ENCODE measurements around the gene MTF2.

The MTF2 gene

DNA sequence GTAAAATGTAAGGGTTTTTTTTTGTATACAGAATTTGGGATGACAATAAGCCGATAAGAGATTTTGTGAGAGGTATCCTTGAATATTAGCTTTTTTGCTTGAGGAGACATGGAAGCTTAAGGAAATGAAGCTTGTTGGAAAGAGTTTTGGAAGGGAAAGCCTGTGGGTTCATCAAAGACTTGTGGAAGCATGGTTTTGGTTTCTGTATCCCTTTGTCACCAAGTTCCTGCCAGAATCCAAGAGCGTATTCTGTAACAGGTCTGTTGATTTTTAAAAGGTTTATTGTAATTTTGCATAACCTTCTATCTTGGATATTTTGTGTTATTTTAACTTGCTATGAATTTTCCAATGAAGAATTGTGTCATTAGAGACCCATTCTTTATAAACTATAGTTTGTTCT, 63.1 kb downstream of the MTF2 start:
- no peak for DNase-seq (ENCODE audit: low read depth, low spot score)
- in situ Hi-C loops (cut with HindIII; ENCODE audit: low sequenced_read_pairs), result no loop called here
- H3K4me3 ChIP-seq (ENCODE audit: low read depth, low read length), result no peak overlapping the region
- TF ChIP-seq, protein P1, sequence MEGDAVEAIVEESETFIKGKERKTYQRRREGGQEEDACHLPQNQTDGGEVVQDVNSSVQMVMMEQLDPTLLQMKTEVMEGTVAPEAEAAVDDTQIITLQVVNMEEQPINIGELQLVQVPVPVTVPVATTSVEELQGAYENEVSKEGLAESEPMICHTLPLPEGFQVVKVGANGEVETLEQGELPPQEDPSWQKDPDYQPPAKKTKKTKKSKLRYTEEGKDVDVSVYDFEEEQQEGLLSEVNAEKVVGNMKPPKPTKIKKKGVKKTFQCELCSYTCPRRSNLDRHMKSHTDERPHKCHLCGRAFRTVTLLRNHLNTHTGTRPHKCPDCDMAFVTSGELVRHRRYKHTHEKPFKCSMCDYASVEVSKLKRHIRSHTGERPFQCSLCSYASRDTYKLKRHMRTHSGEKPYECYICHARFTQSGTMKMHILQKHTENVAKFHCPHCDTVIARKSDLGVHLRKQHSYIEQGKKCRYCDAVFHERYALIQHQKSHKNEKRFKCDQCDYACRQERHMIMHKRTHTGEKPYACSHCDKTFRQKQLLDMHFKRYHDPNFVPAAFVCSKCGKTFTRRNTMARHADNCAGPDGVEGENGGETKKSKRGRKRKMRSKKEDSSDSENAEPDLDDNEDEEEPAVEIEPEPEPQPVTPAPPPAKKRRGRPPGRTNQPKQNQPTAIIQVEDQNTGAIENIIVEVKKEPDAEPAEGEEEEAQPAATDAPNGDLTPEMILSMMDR (IDR thresholded peaks at IDR 0.05; ENCODE audit: low read depth, low read length), result no peak

DNA sequence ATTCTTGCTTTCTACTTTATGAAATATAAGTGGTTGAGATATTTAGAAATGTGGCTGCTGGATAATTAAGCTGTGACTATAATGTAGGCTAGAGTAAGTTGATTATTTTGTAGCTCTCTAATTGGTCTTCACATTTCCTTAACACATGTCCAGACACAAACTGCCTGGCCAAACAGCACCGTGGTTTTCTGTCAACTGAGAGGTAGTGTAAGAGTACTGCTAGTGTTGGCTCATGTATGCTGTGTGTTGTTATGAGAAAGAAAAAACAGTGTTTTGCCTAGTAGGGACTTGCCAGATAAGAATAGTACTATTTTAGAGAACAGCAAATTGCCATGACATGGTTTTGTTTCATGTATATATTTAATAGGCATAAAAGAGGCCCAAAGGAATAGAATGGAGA, 64.1 kb downstream of the MTF2 start:
- TF ChIP-seq, protein P1 (IDR thresholded peaks at IDR 0.05; ENCODE audit: low read depth, low read length), result no peak
- no peak overlapping the region for H3K4me3 ChIP-seq (ENCODE audit: low read depth, low read length)
- DNase-seq (ENCODE audit: low read depth, low spot score), result peak; percentile 20
- in situ Hi-C loops (cut with HindIII; ENCODE audit: low sequenced_read_pairs), result no loop called here

DNA sequence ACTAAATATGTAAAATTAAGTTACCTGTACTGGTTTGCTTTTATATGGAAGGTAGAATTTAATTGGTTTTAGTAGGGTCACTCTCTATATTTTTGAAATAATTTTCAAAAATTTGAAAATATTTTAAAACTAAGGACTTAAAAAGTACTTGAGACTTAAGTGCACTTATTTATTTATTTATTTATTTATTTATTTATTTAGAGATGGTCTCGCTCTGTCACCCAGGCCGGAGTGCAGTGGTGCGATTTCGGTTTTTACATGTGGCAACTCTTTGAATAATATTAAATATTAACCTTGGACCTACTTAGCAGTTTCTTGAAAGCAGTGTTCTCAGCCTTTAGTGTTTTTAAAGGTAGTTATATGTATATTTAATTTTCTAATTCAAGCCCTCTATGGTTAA, 64.7 kb downstream of the MTF2 start:
- in situ Hi-C loops (cut with HindIII; ENCODE audit: low sequenced_read_pairs), result no loop called here
- H3K4me3 ChIP-seq (ENCODE audit: low read depth, low read length), result no peak overlapping the region
- TF ChIP-seq, protein P1 (IDR thresholded peaks at IDR 0.05; ENCODE audit: low read depth, low read length), result no peak
- DNase-seq (ENCODE audit: low read depth, low spot score), result no peak

DNA sequence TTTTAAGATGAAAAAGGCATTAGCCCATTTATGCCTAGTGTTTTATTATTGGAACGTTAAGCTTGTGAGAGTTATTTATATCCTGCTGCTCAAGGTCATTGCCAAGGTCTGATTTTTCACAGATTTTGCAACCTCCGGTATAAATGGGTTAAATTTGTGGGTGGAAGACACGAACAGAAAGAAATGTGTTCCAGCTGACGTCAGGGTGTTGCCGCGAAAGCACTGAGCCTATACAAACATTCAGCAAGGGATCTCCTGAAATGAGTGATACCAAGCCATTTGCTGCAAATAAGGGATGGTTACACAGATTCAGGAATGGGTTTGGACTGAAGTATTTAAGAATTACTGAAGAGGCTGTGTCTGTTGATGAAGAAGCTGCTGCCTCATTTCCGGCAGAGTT, 68.9 kb downstream of the MTF2 start:
- in situ Hi-C loops (cut with HindIII; ENCODE audit: low sequenced_read_pairs), result no loop called here
- TF ChIP-seq, protein P1 (IDR thresholded peaks at IDR 0.05; ENCODE audit: low read depth, low read length), result no peak
- no peak overlapping the region for H3K4me3 ChIP-seq (ENCODE audit: low read depth, low read length)
- peak; percentile 37 for DNase-seq (ENCODE audit: low read depth, low spot score)

DNA sequence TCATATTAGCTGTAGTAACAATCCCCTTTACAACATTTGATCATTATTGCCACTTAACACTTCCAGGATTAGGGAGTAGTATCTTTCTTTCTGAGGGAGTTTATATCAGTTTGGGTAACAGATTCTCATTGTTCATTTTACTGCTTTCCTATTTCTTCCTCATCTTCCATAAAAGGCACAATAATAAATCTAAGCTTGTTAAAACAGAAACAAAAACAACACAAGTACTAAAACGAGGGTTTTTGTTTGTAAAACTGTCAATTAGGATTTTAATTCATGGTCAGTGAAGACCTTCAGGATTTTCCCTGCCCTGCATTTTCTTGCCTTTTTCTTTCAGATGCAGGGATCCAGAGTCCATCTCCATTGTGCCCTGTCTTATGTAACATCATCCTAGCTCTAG, 71.6 kb downstream of the MTF2 start:
- in situ Hi-C loops (cut with HindIII; ENCODE audit: low sequenced_read_pairs), result no loop called here
- TF ChIP-seq, protein P1 (IDR thresholded peaks at IDR 0.05; ENCODE audit: low read depth, low read length), result no peak
- H3K4me3 ChIP-seq (ENCODE audit: low read depth, low read length), result no peak overlapping the region
- DNase-seq (ENCODE audit: low read depth, low spot score), result no peak

DNA sequence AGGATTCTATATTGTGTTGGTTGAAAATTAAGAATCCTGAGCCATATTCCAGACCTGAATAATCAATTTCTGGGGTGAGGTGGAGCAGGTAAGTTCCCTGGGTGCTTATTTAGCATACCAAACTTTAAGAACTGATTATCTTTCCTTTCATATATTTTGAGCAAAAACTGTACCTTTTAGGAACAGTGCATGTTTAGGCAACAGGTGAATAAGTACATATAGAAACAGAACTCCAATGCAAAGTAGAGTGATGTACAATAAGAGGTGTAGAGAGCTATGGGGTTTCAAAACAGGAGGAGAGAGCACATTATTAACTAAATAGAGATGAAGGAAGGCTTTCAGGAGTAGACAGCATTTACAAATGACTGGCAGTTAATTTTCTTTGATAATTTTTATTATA, 72.4 kb downstream of the MTF2 start:
- DNase-seq (ENCODE audit: low read depth, low spot score), result no peak
- in situ Hi-C loops (cut with HindIII; ENCODE audit: low sequenced_read_pairs), result no loop called here
- TF ChIP-seq, protein P1 (IDR thresholded peaks at IDR 0.05; ENCODE audit: low read depth, low read length), result no peak
- no peak overlapping the region for H3K4me3 ChIP-seq (ENCODE audit: low read depth, low read length)

DNA sequence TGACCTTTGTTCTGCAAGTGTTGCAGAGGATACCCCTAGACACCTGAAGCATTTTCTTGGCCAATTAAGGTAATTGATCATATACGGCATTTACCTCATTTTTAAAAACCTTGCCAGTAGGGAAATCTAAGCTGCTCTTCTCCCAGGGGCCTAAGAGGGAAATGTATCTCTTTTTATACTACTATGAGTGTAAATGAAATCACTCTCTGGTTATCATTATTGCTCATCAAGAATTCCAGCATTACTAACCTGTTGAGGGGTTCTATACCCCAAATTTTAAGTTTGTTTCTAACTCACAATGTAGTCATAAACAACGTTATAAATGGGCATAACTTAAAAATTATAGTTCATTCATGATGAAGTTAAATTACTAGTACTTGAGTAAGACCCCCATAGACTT, 73.8 kb downstream of the MTF2 start:
- no peak overlapping the region for H3K4me3 ChIP-seq (ENCODE audit: low read depth, low read length)
- TF ChIP-seq, protein P1 (IDR thresholded peaks at IDR 0.05; ENCODE audit: low read depth, low read length), result no peak
- in situ Hi-C loops (cut with HindIII; ENCODE audit: low sequenced_read_pairs), result no loop called here
- DNase-seq (ENCODE audit: low read depth, low spot score), result no peak

Measured in astrocyte of the spinal cord (primary cell).